K562 (cell line): ENCODE data around the gene ARNT2. TPM values are rescaled to one million over a fixed set of nuclear protein-coding genes. Genes with fewer than 3 reads are reported as not detected.

Experiments
- ATAC-seq: fragments of 200-7000 bp; cut with Tn5 transposase; 3 replicates; pipeline ENCODE4 v1.9.1; 2020; ENCODE audit warnings: moderate library complexity
- BruUV-seq: library from RNA; stranded (reverse); fragments of 400-500 nt; replicated peaks from 2 replicates; lab custom pipeline; 2021; lab: Mats Ljungman, UMichigan
- CTCF ChIA-PET: fragments of 300-600 bp; formaldehyde crosslinking; extraction: SDS; loops from one replicate; lab custom pipeline; 2021; ENCODE audit warnings: low intra/inter-chr PET ratio; lab: Yijun Ruan, JAX
- POLR2A ChIA-PET: fragments of 300-600, 350-650 bp; sonication (Branson Sonifier 250); formaldehyde crosslinking; extraction: SDS; loops from one replicate; lab custom pipeline; 2021; ENCODE audit warnings: antibody characterized with exemption, inconsistent platforms; lab: Yijun Ruan, JAX
- DNase-seq, 4 experiments: peaks; one replicate each; pipeline versions ENCODE4 v3.0.0 to v3.0.0-alpha.2; 2011 to 2018; ENCODE audit warnings: low spot score in 3 of 4, mixed read lengths in 3 of 4; ENCODE audit errors: extremely low read depth in 1 of 4
- FAIRE-seq: peaks from 2 replicates; lab custom pipeline; 2011; peaks lifted over from hg19 to GRCh38; lab: Jason Lieb, UNC
- H2AFZ ChIP-seq: 2 replicates; pipeline ENCODE4 v1.6.0; 2011; ENCODE audit warnings: low read depth, low read length, control low read depth, inconsistent platforms
- H3K27ac ChIP-seq: fragments of 200-600 bp; 3 replicates; pipeline ENCODE4 v1.8.0; 2011; ENCODE audit warnings: low read depth, mild to moderate bottlenecking, control low read depth, inconsistent platforms, low read length, moderate library complexity, mixed read lengths; ENCODE audit errors: extremely low read depth
- H3K27me3 ChIP-seq, 2 experiments: fragments of 300-600 bp in 1 of 2; 2 replicates in 1 of 2; 3 replicates in 1 of 2; pipeline versions ENCODE4 v1.6.0 to v1.8.0; 2011; ENCODE audit warnings: inconsistent platforms in 2 of 2, low read length in 2 of 2, mild to moderate bottlenecking in 1 of 2, mixed read lengths in 1 of 2, moderate library complexity in 1 of 2; ENCODE audit not compliant: control insufficient read depth in 2 of 2, insufficient read depth in 2 of 2
- H3K36me3 ChIP-seq: fragments of 300-600 bp; 3 replicates; pipeline ENCODE4 v1.8.0; 2011; ENCODE audit warnings: mild to moderate bottlenecking, low read length, inconsistent platforms; ENCODE audit not compliant: control insufficient read depth, insufficient read depth
- H3K4me1 ChIP-seq, 2 experiments: fragments of 200-600 bp in 1 of 2; replicated peaks in 1 of 2; 2 replicates in 1 of 2; 3 replicates in 1 of 2; pipeline versions ENCODE4 v1.5.1 to v1.8.0; 2011; ENCODE audit warnings: inconsistent platforms in 2 of 2, low read length in 2 of 2, mild to moderate bottlenecking in 1 of 2, mixed read lengths in 1 of 2, moderate library complexity in 1 of 2; ENCODE audit not compliant: control insufficient read depth in 2 of 2, insufficient read depth in 2 of 2
- H3K4me2 ChIP-seq: 2 replicates; pipeline ENCODE4 v1.6.1; 2011; ENCODE audit warnings: low read length, control low read depth, inconsistent platforms, mixed read lengths; ENCODE audit not compliant: insufficient read depth
- H3K4me3 ChIP-seq: fragments of 200-600 bp; sonication (generic), shearing (Covaris generic); 2 replicates; pipeline ENCODE4 v1.5.1; 2016; ENCODE audit warnings: control low read depth, inconsistent platforms
- H3K79me2 ChIP-seq: fragments of 200-600 bp; 3 replicates; pipeline ENCODE4 v1.8.0; 2011; ENCODE audit warnings: low read length, inconsistent platforms; ENCODE audit not compliant: control insufficient read depth, insufficient read depth
- H3K9ac ChIP-seq, 2 experiments: 2 replicates each; pipeline versions ENCODE4 v1.6.0 to v1.6.1; 2011; ENCODE audit warnings: low read depth in 2 of 2, low read length in 2 of 2, control low read depth in 1 of 2, inconsistent platforms in 1 of 2, mild to moderate bottlenecking in 1 of 2, mixed read lengths in 1 of 2; ENCODE audit not compliant: insufficient read depth in 1 of 2
- H3K9me1 ChIP-seq: one replicate; pipeline ENCODE4 v1.6.0; 2011; ENCODE audit warnings: inconsistent platforms, mild to moderate bottlenecking, low read length, moderate library complexity; ENCODE audit not compliant: control insufficient read depth, insufficient read depth
- H3K9me3 ChIP-seq: replicated peaks from 2 replicates; pipeline ENCODE4 v1.5.1; 2011; ENCODE audit warnings: low read depth, low read length, inconsistent platforms; ENCODE audit not compliant: control insufficient read depth, insufficient read depth
- H4K20me1 ChIP-seq: replicated peaks from 2 replicates; pipeline ENCODE4 v1.6.1; 2011; ENCODE audit warnings: low read length, inconsistent platforms, mixed read lengths; ENCODE audit not compliant: control insufficient read depth, insufficient read depth
- CEBPG ChIP-seq, 3 experiments: fragments of 200-800 bp in 1 of 3; sonication (Bioruptor generic) in 1 of 3; sonication (generic) in 1 of 3; formaldehyde crosslinking in 1 of 3; IDR thresholded peaks in 2 of 3; conservative IDR thresholded peaks in 1 of 3; 2 replicates each; pipeline versions ENCODE4 v1.6.1 to v1.8.0; 2016 to 2022; ENCODE audit warnings: missing compliant biosample characterization in 2 of 3, missing genetic modification characterization in 2 of 3, mild to moderate bottlenecking in 1 of 3, missing genetic modification reagents in 1 of 3
- HNRNPK ChIP-seq: fragments of 200-400 bp; formaldehyde crosslinking; IDR thresholded peaks from one replicate; pipeline ENCODE4 v1.6.1; 2018; ENCODE audit warnings: mild to moderate bottlenecking, low read depth, low read length; ENCODE audit not compliant: poor library complexity, severe bottlenecking
- MAFG ChIP-seq: fragments of 450-650 bp; conservative IDR thresholded peaks from 2 replicates; pipeline ENCODE4 v1.6.1; 2016; ENCODE audit warnings: missing genetic modification characterization, missing compliant biosample characterization
- MAFK ChIP-seq: IDR thresholded peaks from 2 replicates; pipeline ENCODE4 v1.6.1; 2011; ENCODE audit warnings: low read length, improper control_type of control experiment
- TOE1 ChIP-seq, 2 experiments: fragments of 450-650 bp in 1 of 2; sonication (generic) in 1 of 2; formaldehyde crosslinking in 1 of 2; IDR thresholded peaks; 2 replicates each; pipeline versions ENCODE4 v1.7.1 to v1.8.0; 2016 to 2022; ENCODE audit warnings: borderline replicate concordance in 2 of 2, mild to moderate bottlenecking in 2 of 2, antibody characterized with exemption in 1 of 2, inconsistent platforms in 1 of 2, low read depth in 1 of 2, missing genetic modification reagents in 1 of 2, moderate library complexity in 1 of 2
- ZC3H11A ChIP-seq: IDR thresholded peaks from 2 replicates; pipeline ENCODE4 v1.6.1; 2012; ENCODE audit warnings: low read depth, low read length, improper control_type of control experiment
- ZC3H4 ChIP-seq: sonication (generic); formaldehyde crosslinking; IDR thresholded peaks from 2 replicates; pipeline ENCODE4 v1.9.0; 2021; ENCODE audit warnings: missing genetic modification reagents, borderline replicate concordance
- ZNF584 ChIP-seq: fragments of 200-800 bp; sonication (Bioruptor generic); IDR thresholded peaks from 2 replicates; pipeline ENCODE4 v1.6.1; 2016; ENCODE audit warnings: low read depth, mild to moderate bottlenecking, missing genetic modification characterization, missing compliant biosample characterization
- ZNF75A ChIP-seq: fragments of 450-650 bp; formaldehyde crosslinking; IDR thresholded peaks from 2 replicates; pipeline ENCODE4 v1.4.0; 2020; ENCODE audit warnings: mild to moderate bottlenecking
- ZNF764 ChIP-seq: fragments of 250-450 bp; sonication (Bioruptor Pico); IDR thresholded peaks from 2 replicates; pipeline ENCODE4 v1.4.0; 2020; ENCODE audit warnings: low read depth, mild to moderate bottlenecking, moderate library complexity
- WGBS: fragments of 100-300 bp; shearing (Covaris generic); methylation state at CpG from one replicate; pipeline ENCODE4 v1.1.6; 2016; ENCODE audit warnings: low coverage, mixed read lengths; ENCODE audit not compliant: insufficient coverage; ENCODE audit errors: missing lambda C conversion rate; 5-methylcytosine and 5-hydroxymethylcytosine counted together
- in situ Hi-C: fragments of 300-500 bp; cut with MboI; formaldehyde crosslinking; loops from 4 replicates; pipeline ENCODE4 v1.15.0; 2018; ENCODE audit warnings: inconsistent platforms, mixed read lengths
- intact Hi-C: fragments of 100-400 bp; cut with micrococcal nuclease; formaldehyde crosslinking; loops from 2 replicates; pipeline ENCODE4 v1.14.2; 2022
- polyA plus RNA-seq, 8 experiments: library from polyadenylated mRNA; depleted of rRNA in 4 of 8; stranded (reverse) in 5 of 8; unstranded in 3 of 8; fragments of >200 nt; fragmentation: Nextera tagmentation in 2 of 8; fragmentation: Illumina TruSeq in 1 of 8; extraction: Ambion mirVana in 2 of 8; extraction: Trizol in 1 of 8; gene quantifications; 2 replicates each; pipeline versions ENCODE4 v1.2.1 to v1.2.3, GENCODE V29; 2011 to 2014; ENCODE audit warnings: inconsistent platforms in 1 of 8, missing spikeins in 1 of 8
- total RNA-seq, 7 experiments: library from RNA; depleted of rRNA in 6 of 7; stranded (reverse); fragments of >200 nt in 6 of 7; fragmentation: Illumina TruSeq in 2 of 7; extraction: Trizol in 2 of 7; gene quantifications; 2 replicates each; pipeline versions ENCODE4 v1.2.1 to v1.2.3, GENCODE V29; 2011 to 2021; ENCODE audit warnings: low replicate concordance in 1 of 7
- TF ChIP-seq, protein P1 (sequence below), 3 experiments: fragments of 200-800 bp in 1 of 3; fragments of 250-450 bp in 1 of 3; fragments of 450-650 bp in 1 of 3; sonication (Bioruptor Pico) in 1 of 3; sonication (Bioruptor generic) in 1 of 3; formaldehyde crosslinking in 1 of 3; IDR thresholded peaks; 2 replicates each; pipeline versions ENCODE4 v1.6.1 to v1.8.0; 2016 to 2022; ENCODE audit warnings: mild to moderate bottlenecking in 2 of 3, missing genetic modification characterization in 2 of 3, missing compliant biosample characterization in 1 of 3, moderate library complexity in 1 of 3
- TF ChIP-seq, protein P2 (sequence below): fragments of 450-650 bp; IDR thresholded peaks from 2 replicates; pipeline ENCODE4 v1.6.1; 2018; ENCODE audit warnings: mild to moderate bottlenecking, low read depth; ENCODE audit not compliant: partially characterized antibody

The ARNT2 gene
- total and polyA plus RNA-seq, 9 of the 15 experiments (the other 6 are each of a cell fraction or from before 2014, with no cell fraction given), result 0.01 TPM; not detected in 8

DNA sequence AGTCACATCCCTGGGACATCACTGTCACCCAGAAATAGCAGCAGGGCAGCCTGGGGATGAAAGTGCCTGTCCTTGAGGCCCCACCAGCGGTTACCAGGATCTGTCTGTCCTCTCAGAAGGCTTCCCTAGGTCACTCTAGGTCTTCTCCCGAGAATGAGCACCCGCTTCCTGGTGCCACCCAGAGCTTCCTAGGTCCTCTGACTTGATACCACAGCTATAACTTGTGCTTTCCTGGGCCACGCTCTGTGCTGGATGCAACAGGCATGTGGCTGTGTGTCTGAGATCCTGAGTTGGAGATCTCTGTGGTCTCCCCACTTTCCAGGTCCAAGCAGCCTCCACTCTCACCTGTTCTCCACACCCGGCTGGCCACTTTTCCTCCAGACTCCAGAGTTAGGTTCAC lies 25.8 kb downstream of the ARNT2 start (continued):
- TF ChIP-seq, protein P1, sequence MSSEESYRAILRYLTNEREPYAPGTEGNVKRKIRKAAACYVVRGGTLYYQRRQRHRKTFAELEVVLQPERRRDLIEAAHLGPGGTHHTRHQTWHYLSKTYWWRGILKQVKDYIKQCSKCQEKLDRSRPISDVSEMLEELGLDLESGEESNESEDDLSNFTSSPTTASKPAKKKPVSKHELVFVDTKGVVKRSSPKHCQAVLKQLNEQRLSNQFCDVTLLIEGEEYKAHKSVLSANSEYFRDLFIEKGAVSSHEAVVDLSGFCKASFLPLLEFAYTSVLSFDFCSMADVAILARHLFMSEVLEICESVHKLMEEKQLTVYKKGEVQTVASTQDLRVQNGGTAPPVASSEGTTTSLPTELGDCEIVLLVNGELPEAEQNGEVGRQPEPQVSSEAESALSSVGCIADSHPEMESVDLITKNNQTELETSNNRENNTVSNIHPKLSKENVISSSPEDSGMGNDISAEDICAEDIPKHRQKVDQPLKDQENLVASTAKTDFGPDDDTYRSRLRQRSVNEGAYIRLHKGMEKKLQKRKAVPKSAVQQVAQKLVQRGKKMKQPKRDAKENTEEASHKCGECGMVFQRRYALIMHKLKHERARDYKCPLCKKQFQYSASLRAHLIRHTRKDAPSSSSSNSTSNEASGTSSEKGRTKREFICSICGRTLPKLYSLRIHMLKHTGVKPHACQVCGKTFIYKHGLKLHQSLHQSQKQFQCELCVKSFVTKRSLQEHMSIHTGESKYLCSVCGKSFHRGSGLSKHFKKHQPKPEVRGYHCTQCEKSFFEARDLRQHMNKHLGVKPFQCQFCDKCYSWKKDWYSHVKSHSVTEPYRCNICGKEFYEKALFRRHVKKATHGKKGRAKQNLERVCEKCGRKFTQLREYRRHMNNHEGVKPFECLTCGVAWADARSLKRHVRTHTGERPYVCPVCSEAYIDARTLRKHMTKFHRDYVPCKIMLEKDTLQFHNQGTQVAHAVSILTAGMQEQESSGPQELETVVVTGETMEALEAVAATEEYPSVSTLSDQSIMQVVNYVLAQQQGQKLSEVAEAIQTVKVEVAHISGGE (CRISPR knock-in tag; IDR thresholded peaks at IDR 0.05), result no peak
- TF ChIP-seq ZNF764 (CRISPR knock-in tag), result no peak
- no peak for TF ChIP-seq HNRNPK
- no peak for TF ChIP-seq MAFG (tag)

DNA sequence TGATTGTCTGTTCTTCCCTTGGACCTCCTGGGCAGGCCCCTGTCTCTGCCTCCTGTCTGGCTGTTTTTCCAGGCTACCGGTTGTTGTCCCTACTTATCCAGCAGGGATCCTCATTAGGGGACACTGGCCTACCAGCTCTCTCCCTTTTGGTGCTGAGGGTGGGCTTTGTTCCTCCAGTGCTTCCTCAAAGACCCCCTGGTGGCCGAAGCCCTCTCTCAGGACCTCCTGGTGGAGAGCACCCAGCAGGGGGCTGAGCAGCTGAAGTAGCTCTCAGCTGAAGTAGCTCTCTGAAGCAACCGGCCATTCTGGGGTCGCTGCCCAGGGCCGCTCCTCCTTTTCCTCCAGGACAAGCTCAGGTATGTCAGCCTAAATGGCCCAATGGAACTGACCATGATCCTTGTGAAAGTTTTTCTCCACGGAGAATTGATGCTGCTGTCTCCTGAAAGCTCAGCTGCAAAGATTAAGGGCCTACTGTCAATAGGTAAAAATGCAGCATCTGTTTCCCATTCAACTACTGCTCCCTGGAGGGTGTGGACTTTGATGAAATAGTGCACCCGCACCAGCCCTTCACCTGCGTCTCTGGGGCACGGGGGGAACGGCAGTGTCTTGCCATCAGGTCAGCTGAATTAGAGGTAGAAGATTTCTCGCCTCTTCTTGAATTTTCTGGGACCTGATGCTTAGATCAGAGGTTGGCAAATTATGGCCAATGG lies 27.6 kb downstream of the ARNT2 start:
- H3K9ac ChIP-seq, result no peak overlapping the region
- ChIA-PET CTCF (no interaction called here), POLR2A (interaction anchor here (0.6 kb wide), 1 partner anchor 656 kb away, joined by 3 read pairs; no protein-coding TSS in a partner anchor)
- DNase-seq (no peak), FAIRE-seq (no peak), ATAC-seq (no peak)
- H3K36me3 ChIP-seq, result no peaks in the 10 kb centered on the region
- H3K9me3 ChIP-seq, result no peaks in the 10 kb centered on the region
- no peak overlapping the region for H3K4me3 ChIP-seq
- H3K4me1 ChIP-seq, result no peaks in the 10 kb centered on the region
- no peak overlapping the region for H3K4me2 ChIP-seq
- intact Hi-C loops, result no loop called here
- no peaks in the 10 kb centered on the region for H4K20me1 ChIP-seq
- BruUV-seq, result no TSS peak
- H3K27me3 ChIP-seq, result peaks cover 4 to 39% of the 10 kb centered on the region in 2 experiments; a peak in 4 of 5 replicates
- no peaks in the 10 kb centered on the region for H3K9me1 ChIP-seq
- no peaks in the 10 kb centered on the region for H3K79me2 ChIP-seq
- H2AFZ ChIP-seq, result no peak overlapping the region
- no peak overlapping the region for H3K27ac ChIP-seq
- under 1% methylated on average over 11 of the region's 11 CpGs for WGBS
- in situ Hi-C loops, result no loop called here
- TF ChIP-seq TOE1 (IDR thresholded peaks at IDR 0.05; ENCODE audit: borderline replicate concordance) (no peak), TOE1 (CRISPR knock-in tag; IDR thresholded peaks at IDR 0.05; ENCODE audit: borderline replicate concordance, low read depth) (no peak), ZNF75A (CRISPR knock-in tag) (no peak), CEBPG (CRISPR knock-in tag; IDR thresholded peaks at IDR 0.05) (no peak), CEBPG (tag; conservative IDR thresholded peaks at IDR 0.05 in 1 of 2, IDR thresholded peaks at IDR 0.05 in 1 of 2) (no peak), ZC3H11A (no peak), MAFK (no peak), ZNF584 (CRISPR knock-in tag) (no peak), ZC3H4 (CRISPR knock-in tag) (no peak)
- TF ChIP-seq, protein P2, sequence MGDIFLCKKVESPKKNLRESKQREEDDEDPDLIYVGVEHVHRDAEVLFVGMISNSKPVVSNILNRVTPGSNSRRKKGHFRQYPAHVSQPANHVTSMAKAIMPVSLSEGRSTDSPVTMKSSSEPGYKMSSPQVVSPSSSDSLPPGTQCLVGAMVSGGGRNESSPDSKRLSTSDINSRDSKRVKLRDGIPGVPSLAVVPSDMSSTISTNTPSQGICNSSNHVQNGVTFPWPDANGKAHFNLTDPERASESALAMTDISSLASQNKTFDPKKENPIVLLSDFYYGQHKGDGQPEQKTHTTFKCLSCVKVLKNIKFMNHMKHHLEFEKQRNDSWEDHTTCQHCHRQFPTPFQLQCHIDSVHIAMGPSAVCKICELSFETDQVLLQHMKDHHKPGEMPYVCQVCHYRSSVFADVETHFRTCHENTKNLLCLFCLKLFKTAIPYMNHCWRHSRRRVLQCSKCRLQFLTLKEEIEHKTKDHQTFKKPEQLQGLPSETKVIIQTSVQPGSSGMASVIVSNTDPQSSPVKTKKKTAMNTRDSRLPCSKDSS, result no peak
